Activated T-helper 17 cell treated with anti-CD3 and anti-CD28 coated beads, Interleukin-2, amount 50 U/mL, for 72 hours (primary cell): ENCODE measurements around the gene CUL5. TPM values are rescaled to one million over a fixed set of nuclear protein-coding genes. Genes with fewer than 3 reads are reported as not detected.

Source experiments
- ATAC-seq: fragments of 150-1000 bp; cut with Tn5 transposase; replicated peaks from 2 replicates; pipeline ENCODE4 v1.10.0; 2021; ENCODE audit warnings: mild to moderate bottlenecking, moderate library complexity
- H3K27ac Mint-ChIP-seq: one replicate; pipeline ENCODE4 v1.8.0; 2022; ENCODE audit warnings: mixed read lengths
- H3K27me3 Mint-ChIP-seq: one replicate; pipeline ENCODE4 v1.8.0; 2022; ENCODE audit warnings: mixed read lengths
- H3K36me3 Mint-ChIP-seq: one replicate; pipeline ENCODE4 v1.8.0; 2022; ENCODE audit warnings: low read depth, mild to moderate bottlenecking, mixed read lengths
- H3K4me1 Mint-ChIP-seq: one replicate; pipeline ENCODE4 v1.8.0; 2022; ENCODE audit warnings: mixed read lengths
- H3K4me3 Mint-ChIP-seq: one replicate; pipeline ENCODE4 v1.8.0; 2022; ENCODE audit warnings: mild to moderate bottlenecking, mixed read lengths
- H3K9me3 Mint-ChIP-seq: one replicate; pipeline ENCODE4 v1.8.0; 2022; ENCODE audit warnings: mixed read lengths
- total RNA-seq, 2 donors: library from RNA; stranded (reverse); gene quantifications; one replicate each; pipeline ENCODE4 v1.2.3, GENCODE V29; 2022

Gene CUL5
- total RNA-seq, 2 donors from 2014 or later: 32.3 to 34.4 TPM

- Mint-ChIP-seq H3K27ac (no peak overlapping the region), H3K9me3 (no peaks in the 10 kb centered on the region), H3K4me3 (no peak overlapping the region), H3K27me3 (no peaks in the 10 kb centered on the region), H3K4me1 (no peaks in the 10 kb centered on the region), H3K36me3 (no peaks in the 10 kb centered on the region)
- no peak for ATAC-seq
These were observed 145.9 kb downstream of the CUL5 start for GRCh38 chr11:108154591-108154990.

Other genes starting within 250 kb of the CUL5 start
- gene SLC35F2, start 150.1 kb upstream of the CUL5 start, total RNA-seq: 10 to 100 TPM; 16.9 to 29.2 TPM
- 1 to 10 TPM; 2.5 to 3.1 TPM for gene RAB39A, start 80.5 kb upstream of the CUL5 start, total RNA-seq
- gene ACAT1, start 112.7 kb downstream of the CUL5 start, total RNA-seq: 100 to 1,000 TPM in 1 of 2 donors, 10 to 100 TPM in 1; 71.9 to 118 TPM
- 10 to 100 TPM; 34.0 to 44.5 TPM for gene NPAT, start 213.7 kb downstream of the CUL5 start, total RNA-seq
- gene ATM, start 214.2 kb downstream of the CUL5 start, total RNA-seq: 10 to 100 TPM; 43.6 to 89.7 TPM